Neural crest cell (in vitro differentiated cells): ENCODE measurements around the gene GCH1. TPM values are rescaled to one million over a fixed set of nuclear protein-coding genes. Genes with fewer than 3 reads are reported as not detected.

Source experiments
- DNase-seq: peaks from one replicate; pipeline ENCODE4 v3.0.0; 2021; ENCODE audit warnings: low read depth, mixed read lengths, low spot score
- H3K27ac Mint-ChIP-seq: one replicate; pipeline ENCODE4 v1.8.0; 2021; ENCODE audit warnings: mild to moderate bottlenecking, mixed read lengths; ENCODE audit not compliant: unreplicated experiment
- H3K27me3 Mint-ChIP-seq: 2 replicates; pipeline ENCODE4 v1.8.0; 2021; ENCODE audit warnings: low read depth, mild to moderate bottlenecking, mixed read lengths
- H3K36me3 Mint-ChIP-seq: 2 replicates; pipeline ENCODE4 v1.8.0; 2021; ENCODE audit warnings: low read depth, mild to moderate bottlenecking, mixed read lengths
- H3K4me1 Mint-ChIP-seq: 2 replicates; pipeline ENCODE4 v1.8.0; 2021; ENCODE audit warnings: mixed read lengths
- H3K4me3 Mint-ChIP-seq: one replicate; pipeline ENCODE4 v1.8.0; 2021; ENCODE audit warnings: mild to moderate bottlenecking, mixed read lengths
- H3K9me3 Mint-ChIP-seq: 2 replicates; pipeline ENCODE4 v1.8.0; 2021; ENCODE audit warnings: mixed read lengths
- total RNA-seq: library from RNA; stranded (reverse); gene quantifications from 2 replicates; pipeline ENCODE4 v1.2.1, GENCODE V29; 2021
- TF ChIP-seq, protein P1 (sequence below): fragments of 200-600 bp; sonication (generic); conservative IDR thresholded peaks from 2 replicates; pipeline ENCODE4 v1.5.0; 2021; ENCODE audit warnings: antibody characterized with exemption, mild to moderate bottlenecking

The GCH1 gene
- total RNA-seq, 1 donor from 2014 or later, result 4.3 TPM

GRCh38 chr14:54857830-54858269, 44.8 kb downstream of the GCH1 start:
- no peaks in the 10 kb centered on the region for H3K27me3 Mint-ChIP-seq
- no peak for DNase-seq

GRCh38 chr14:54856152-54856551, 46.5 kb downstream of the GCH1 start:
- no peaks in the 10 kb centered on the region for H3K27me3 Mint-ChIP-seq
- TF ChIP-seq, protein P1, sequence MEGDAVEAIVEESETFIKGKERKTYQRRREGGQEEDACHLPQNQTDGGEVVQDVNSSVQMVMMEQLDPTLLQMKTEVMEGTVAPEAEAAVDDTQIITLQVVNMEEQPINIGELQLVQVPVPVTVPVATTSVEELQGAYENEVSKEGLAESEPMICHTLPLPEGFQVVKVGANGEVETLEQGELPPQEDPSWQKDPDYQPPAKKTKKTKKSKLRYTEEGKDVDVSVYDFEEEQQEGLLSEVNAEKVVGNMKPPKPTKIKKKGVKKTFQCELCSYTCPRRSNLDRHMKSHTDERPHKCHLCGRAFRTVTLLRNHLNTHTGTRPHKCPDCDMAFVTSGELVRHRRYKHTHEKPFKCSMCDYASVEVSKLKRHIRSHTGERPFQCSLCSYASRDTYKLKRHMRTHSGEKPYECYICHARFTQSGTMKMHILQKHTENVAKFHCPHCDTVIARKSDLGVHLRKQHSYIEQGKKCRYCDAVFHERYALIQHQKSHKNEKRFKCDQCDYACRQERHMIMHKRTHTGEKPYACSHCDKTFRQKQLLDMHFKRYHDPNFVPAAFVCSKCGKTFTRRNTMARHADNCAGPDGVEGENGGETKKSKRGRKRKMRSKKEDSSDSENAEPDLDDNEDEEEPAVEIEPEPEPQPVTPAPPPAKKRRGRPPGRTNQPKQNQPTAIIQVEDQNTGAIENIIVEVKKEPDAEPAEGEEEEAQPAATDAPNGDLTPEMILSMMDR, result no peak
- no peaks in the 10 kb centered on the region for H3K9me3 Mint-ChIP-seq

More at GRCh38 chr14:54857830-54858269, 44.8 kb downstream of the GCH1 start:
- no peaks in the 10 kb centered on the region for H3K36me3 Mint-ChIP-seq
- TF ChIP-seq, protein P1, result no peak
- no peaks in the 10 kb centered on the region for H3K9me3 Mint-ChIP-seq
- no peak overlapping the region for H3K4me3 Mint-ChIP-seq
- H3K4me1 Mint-ChIP-seq, result no peaks in the 10 kb centered on the region
- no peak overlapping the region for H3K27ac Mint-ChIP-seq

GRCh38 chr14:54854181-54854580, 48.4 kb downstream of the GCH1 start:
- Mint-ChIP-seq H3K4me1 (peaks cover under 1% of the 10 kb centered on the region), H3K9me3 (no peaks in the 10 kb centered on the region), H3K27ac (no peak overlapping the region), H3K36me3 (no peaks in the 10 kb centered on the region), H3K4me3 (no peak overlapping the region), H3K27me3 (no peaks in the 10 kb centered on the region)
- DNase-seq, result no peak
- TF ChIP-seq, protein P1, result no peak

More at GRCh38 chr14:54856152-54856551, 46.5 kb downstream of the GCH1 start:
- Mint-ChIP-seq H3K4me1 (no peaks in the 10 kb centered on the region), H3K27ac (peak overlapping the region; percentile 37), H3K4me3 (no peak overlapping the region), H3K36me3 (no peaks in the 10 kb centered on the region)
- no peak for DNase-seq

GRCh38 chr14:54853339-54853738, 49.3 kb downstream of the GCH1 start:
- H3K36me3 Mint-ChIP-seq, result no peaks in the 10 kb centered on the region
- no peak overlapping the region for H3K4me3 Mint-ChIP-seq
- no peaks in the 10 kb centered on the region for H3K27me3 Mint-ChIP-seq

DNA sequence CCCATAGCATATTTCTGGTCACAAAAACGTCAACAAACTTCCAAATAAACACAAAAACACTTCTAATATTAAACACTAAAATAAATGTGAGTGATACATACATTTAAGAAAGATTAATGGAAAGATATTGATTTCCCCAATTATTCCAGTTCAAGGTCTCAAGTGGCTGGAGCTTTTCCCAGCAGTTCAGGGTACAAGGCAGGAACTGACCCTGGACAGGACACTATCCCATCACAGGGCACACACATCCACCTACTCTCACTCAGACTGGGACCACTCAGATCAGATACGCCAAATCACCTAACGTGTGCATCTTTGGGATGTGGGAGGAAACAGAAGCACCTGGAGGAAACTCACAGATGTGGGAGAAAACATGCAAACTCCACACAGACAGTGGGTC, 50.4 kb downstream of the GCH1 start:
- Mint-ChIP-seq H3K27ac (no peak overlapping the region), H3K4me1 (peaks cover 10% of the 10 kb centered on the region), H3K36me3 (no peaks in the 10 kb centered on the region), H3K4me3 (no peak overlapping the region), H3K27me3 (no peaks in the 10 kb centered on the region), H3K9me3 (no peaks in the 10 kb centered on the region)
- no peak for DNase-seq
- TF ChIP-seq, protein P1, result no peak

More at GRCh38 chr14:54853339-54853738, 49.3 kb downstream of the GCH1 start:
- no peak for DNase-seq
- H3K4me1 Mint-ChIP-seq, result peaks cover 9% of the 10 kb centered on the region
- TF ChIP-seq, protein P1, result no peak
- H3K9me3 Mint-ChIP-seq, result no peaks in the 10 kb centered on the region
- H3K27ac Mint-ChIP-seq, result no peak overlapping the region
